ENCODE measurements around the gene ZNF235. TPM values are rescaled to one million over a fixed set of nuclear protein-coding genes. Genes with fewer than 3 reads are reported as not detected.

The ZNF235 gene
- total RNA-seq, 1 donor from 2014 or later, result 9.6 TPM

DNA sequence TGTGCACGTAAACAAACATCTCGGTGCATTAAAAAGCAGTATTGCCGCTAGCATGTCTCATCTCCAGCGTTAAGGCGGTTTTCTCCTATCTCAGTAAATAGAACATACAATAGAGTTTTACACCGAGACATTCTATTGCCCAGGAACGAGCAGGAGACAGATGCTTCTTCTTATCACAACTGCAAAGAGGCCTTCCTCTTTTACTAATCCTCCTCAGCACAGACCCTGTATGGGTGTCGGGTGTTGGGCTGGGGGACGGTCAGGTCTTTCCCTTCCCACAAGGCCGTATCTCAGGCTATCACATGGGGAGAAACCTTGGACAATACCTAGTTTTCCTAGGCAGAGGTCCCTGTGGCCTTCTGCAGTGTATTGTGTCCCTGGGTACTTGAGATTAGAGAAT is 23.9 kb downstream of the ZNF235 start:
- Mint-ChIP-seq H3K9me3 (peaks cover 21% of the 10 kb centered on the region), H3K4me3 (no peak overlapping the region), H3K4me1 (no peaks in the 10 kb centered on the region), H3K27ac (no peak overlapping the region), H3K27me3 (ENCODE audit: insufficient read depth, low read depth) (peaks cover 2% of the 10 kb centered on the region), H3K36me3 (peaks cover 23% of the 10 kb centered on the region)
- H3K36me3 ChIP-seq, result no peaks in the 10 kb centered on the region
- no peaks in the 10 kb centered on the region for H3F3A ChIP-seq (ENCODE audit: low read depth)
- peaks cover 8% of the 10 kb centered on the region for H3K9me3 ChIP-seq (ENCODE audit: low read depth)
- H3K4me2 ChIP-seq, result no peak overlapping the region
- no peak for DNase-seq (ENCODE audit: low spot score)
- H3K9ac ChIP-seq, result no peak overlapping the region
- H2AFZ ChIP-seq (replicated peaks), result no peak overlapping the region
- no peaks in the 10 kb centered on the region for H3K79me2 ChIP-seq (ENCODE audit: low read depth)
- TF ChIP-seq EZH2 (IDR thresholded peaks at IDR 0.05) (no peak), EZH2phosphoT487 (IDR thresholded peaks at IDR 0.05) (no peak)
- TF ChIP-seq, protein P1, sequence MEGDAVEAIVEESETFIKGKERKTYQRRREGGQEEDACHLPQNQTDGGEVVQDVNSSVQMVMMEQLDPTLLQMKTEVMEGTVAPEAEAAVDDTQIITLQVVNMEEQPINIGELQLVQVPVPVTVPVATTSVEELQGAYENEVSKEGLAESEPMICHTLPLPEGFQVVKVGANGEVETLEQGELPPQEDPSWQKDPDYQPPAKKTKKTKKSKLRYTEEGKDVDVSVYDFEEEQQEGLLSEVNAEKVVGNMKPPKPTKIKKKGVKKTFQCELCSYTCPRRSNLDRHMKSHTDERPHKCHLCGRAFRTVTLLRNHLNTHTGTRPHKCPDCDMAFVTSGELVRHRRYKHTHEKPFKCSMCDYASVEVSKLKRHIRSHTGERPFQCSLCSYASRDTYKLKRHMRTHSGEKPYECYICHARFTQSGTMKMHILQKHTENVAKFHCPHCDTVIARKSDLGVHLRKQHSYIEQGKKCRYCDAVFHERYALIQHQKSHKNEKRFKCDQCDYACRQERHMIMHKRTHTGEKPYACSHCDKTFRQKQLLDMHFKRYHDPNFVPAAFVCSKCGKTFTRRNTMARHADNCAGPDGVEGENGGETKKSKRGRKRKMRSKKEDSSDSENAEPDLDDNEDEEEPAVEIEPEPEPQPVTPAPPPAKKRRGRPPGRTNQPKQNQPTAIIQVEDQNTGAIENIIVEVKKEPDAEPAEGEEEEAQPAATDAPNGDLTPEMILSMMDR (IDR thresholded peaks at IDR 0.05), result no peak
- no peak overlapping the region for H3K27ac ChIP-seq
- H4K20me1 ChIP-seq (ENCODE audit: low read depth), result no peaks in the 10 kb centered on the region
- H3K27me3 ChIP-seq, result no peaks in the 10 kb centered on the region
- no peak overlapping the region for H3K4me3 ChIP-seq
- no peaks in the 10 kb centered on the region for H3K4me1 ChIP-seq

DNA sequence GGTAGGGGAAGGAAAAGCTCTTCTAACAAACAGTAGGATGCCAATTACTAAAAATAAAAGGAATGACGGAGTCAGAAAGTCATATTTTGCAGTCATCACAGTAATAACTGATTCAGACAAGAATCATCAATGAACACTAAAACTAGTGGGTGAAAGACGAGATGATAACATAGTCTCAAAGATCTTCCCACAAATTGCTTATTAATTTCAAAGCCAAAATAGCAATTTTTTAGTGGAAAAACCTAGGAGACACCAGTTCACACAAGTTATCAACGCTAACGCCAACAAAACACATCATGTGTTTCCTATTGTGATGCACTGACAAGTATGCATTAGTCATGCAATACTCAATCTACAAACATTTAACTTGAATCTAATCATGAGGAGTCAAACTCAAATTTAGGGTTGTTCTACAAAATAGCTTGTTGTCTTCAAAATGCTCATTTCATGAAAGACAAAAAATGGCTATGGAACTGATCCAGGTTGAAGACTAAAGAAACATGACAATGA is 26.6 kb downstream of the ZNF235 start:
- Histone ChIP-seq H3K27ac (no peak overlapping the region), H3K4me3 (no peak overlapping the region), H3K4me2 (no peak overlapping the region), H3F3A (ENCODE audit: low read depth) (no peaks in the 10 kb centered on the region), H2AFZ (replicated peaks) (no peak overlapping the region), H3K27me3 (no peaks in the 10 kb centered on the region), H3K4me1 (no peaks in the 10 kb centered on the region), H3K36me3 (no peaks in the 10 kb centered on the region), H3K9ac (no peak overlapping the region), H3K9me3 (ENCODE audit: low read depth) (peaks cover 8% of the 10 kb centered on the region), H4K20me1 (ENCODE audit: low read depth) (no peaks in the 10 kb centered on the region), H3K79me2 (ENCODE audit: low read depth) (no peaks in the 10 kb centered on the region)
- TF ChIP-seq EZH2phosphoT487 (IDR thresholded peaks at IDR 0.05), result no peak
- TF ChIP-seq EZH2 (IDR thresholded peaks at IDR 0.05), result no peak
- TF ChIP-seq, protein P1 (IDR thresholded peaks at IDR 0.05), result no peak
- no peak overlapping the region for H3K4me3 Mint-ChIP-seq
- no peak overlapping the region for H3K27ac Mint-ChIP-seq
- H3K9me3 Mint-ChIP-seq, result peaks cover 29% of the 10 kb centered on the region
- peaks cover 38% of the 10 kb centered on the region for H3K36me3 Mint-ChIP-seq
- no peak for DNase-seq (ENCODE audit: low spot score)
- H3K4me1 Mint-ChIP-seq, result no peaks in the 10 kb centered on the region
- peaks cover 2% of the 10 kb centered on the region for H3K27me3 Mint-ChIP-seq (ENCODE audit: insufficient read depth, low read depth)

DNA sequence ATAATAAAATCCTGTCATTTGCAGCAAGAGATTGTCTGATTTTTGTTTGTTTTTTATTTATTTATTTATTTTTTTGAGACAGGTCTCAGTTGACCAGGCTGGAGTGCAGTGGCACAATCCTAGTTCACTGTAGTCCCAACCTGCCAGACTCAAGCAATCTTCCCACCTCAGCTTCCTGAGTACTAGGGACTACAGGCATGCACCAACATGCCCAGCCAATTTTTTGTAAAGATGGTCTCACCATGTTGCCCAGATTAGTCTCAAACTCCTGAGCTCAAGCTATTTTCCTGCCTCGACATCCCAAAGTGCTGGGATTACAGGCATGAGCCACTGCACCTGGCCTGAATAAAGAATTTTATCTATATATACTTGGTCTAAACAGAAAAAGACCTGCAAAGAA is 27.5 kb downstream of the ZNF235 start:
- Mint-ChIP-seq H3K27me3 (ENCODE audit: insufficient read depth, low read depth) (no peaks in the 10 kb centered on the region), H3K36me3 (peaks cover 42% of the 10 kb centered on the region), H3K27ac (no peak overlapping the region), H3K4me3 (no peak overlapping the region), H3K9me3 (peaks cover 27% of the 10 kb centered on the region), H3K4me1 (no peaks in the 10 kb centered on the region)
- Histone ChIP-seq H3K79me2 (ENCODE audit: low read depth) (no peaks in the 10 kb centered on the region), H3K9me3 (ENCODE audit: low read depth) (peaks cover 6% of the 10 kb centered on the region), H3K27ac (no peak overlapping the region), H3K4me2 (no peak overlapping the region), H3F3A (ENCODE audit: low read depth) (no peaks in the 10 kb centered on the region), H4K20me1 (ENCODE audit: low read depth) (no peaks in the 10 kb centered on the region), H3K4me3 (no peak overlapping the region), H2AFZ (replicated peaks) (no peak overlapping the region), H3K36me3 (peaks cover 3% of the 10 kb centered on the region), H3K9ac (no peak overlapping the region), H3K4me1 (no peaks in the 10 kb centered on the region), H3K27me3 (no peaks in the 10 kb centered on the region)
- no peak for TF ChIP-seq EZH2phosphoT487 (IDR thresholded peaks at IDR 0.05)
- TF ChIP-seq, protein P1 (IDR thresholded peaks at IDR 0.05), result no peak
- no peak for TF ChIP-seq EZH2 (IDR thresholded peaks at IDR 0.05)
- no peak for DNase-seq (ENCODE audit: low spot score)
